Duodenal mucosa (tissue), 2 donors: Measurements from ENCODE around the gene CBLB.

Experiments used
- H3K27ac ChIP-seq: one replicate; pipeline ENCODE4 v1.7.0; 2013; ENCODE audit warnings: low read depth, low read length
- H3K27me3 ChIP-seq, 2 donors: one replicate each; pipeline ENCODE4 v1.7.0; 2013; ENCODE audit warnings: low read length in 2 of 2, control low read depth in 1 of 2; ENCODE audit not compliant: insufficient read depth in 2 of 2, control insufficient read depth in 1 of 2
- H3K36me3 ChIP-seq, 2 donors: one replicate each; pipeline ENCODE4 v1.7.0; 2013; ENCODE audit warnings: low read length in 2 of 2, control low read depth in 1 of 2; ENCODE audit not compliant: insufficient read depth in 2 of 2, control insufficient read depth in 1 of 2
- H3K4me1 ChIP-seq, 2 donors: one replicate each; pipeline ENCODE4 v1.7.0; 2013; ENCODE audit warnings: low read length in 2 of 2, control low read depth in 1 of 2; ENCODE audit not compliant: insufficient read depth in 2 of 2, control insufficient read depth in 1 of 2
- H3K4me3 ChIP-seq, 2 donors: one replicate each; pipeline ENCODE4 v1.7.0; 2013; ENCODE audit warnings: low read length in 2 of 2, low read depth in 1 of 2
- H3K9ac ChIP-seq, 2 donors: one replicate each; pipeline ENCODE4 v1.7.0; 2013; ENCODE audit warnings: low read length in 2 of 2, low read depth in 1 of 2
- H3K9me3 ChIP-seq, 2 donors: one replicate each; pipeline ENCODE4 v1.7.0; 2013; ENCODE audit warnings: low read length in 2 of 2, control low read depth in 1 of 2; ENCODE audit not compliant: control insufficient read depth in 1 of 2

Gene CBLB

DNA sequence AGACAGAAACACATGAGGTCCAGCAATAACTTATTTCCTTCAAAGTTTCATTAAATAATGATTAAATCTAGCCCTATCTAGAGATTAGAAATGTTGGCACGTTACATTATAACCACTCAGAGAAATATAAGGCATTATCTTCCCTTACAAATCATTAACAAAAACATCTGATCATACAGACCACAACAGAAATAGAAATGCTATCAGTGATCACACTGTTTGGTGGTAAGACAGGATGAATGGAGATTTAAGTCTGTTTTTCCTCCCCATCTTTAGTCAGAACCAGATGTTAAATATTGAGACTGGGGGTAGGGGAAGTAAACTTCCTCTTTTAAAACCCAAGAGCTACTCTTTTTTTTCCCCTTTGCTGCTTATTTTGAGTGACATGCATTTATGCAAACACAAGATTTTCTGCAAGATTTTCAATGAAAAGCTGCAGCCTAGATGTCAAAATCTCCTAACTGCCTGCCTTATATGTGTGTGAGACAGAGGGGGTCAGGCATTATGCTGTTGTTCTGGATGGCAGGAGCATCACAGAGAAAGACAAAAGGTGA is 70.4 kb downstream of the CBLB start:
- Histone ChIP-seq H3K4me3 (no peak overlapping the region), H3K36me3 (no peaks in the 10 kb centered on the region), H3K9ac (no peak overlapping the region), H3K4me1 (peaks cover 4 to 6% of the 10 kb centered on the region in 2 donors), H3K27me3 (no peaks in the 10 kb centered on the region), H3K27ac (no peak overlapping the region), H3K9me3 (peaks cover 0 to 3% of the 10 kb centered on the region in 2 donors)

DNA sequence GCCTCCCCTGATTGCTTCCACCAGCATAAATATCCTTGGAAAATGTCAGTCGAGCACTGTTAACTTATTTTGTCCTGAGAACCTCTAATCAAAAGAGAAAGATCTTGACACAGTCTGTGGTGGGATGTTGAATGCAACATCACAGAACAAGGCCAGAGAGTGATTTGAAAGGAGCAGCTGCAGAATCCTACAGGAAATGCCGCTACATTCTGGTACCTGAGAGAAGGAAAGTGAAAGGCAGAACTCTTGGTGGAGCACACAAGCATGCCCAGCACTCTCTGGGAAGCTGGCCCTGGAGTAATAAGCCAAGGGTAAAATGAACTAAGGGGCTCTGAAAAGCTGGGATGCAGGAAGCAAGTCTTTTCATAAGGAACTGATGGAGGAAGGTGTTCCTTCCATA is 75.8 kb downstream of the CBLB start:
- no peaks in the 10 kb centered on the region for H3K27me3 ChIP-seq
- no peak overlapping the region for H3K4me3 ChIP-seq
- H3K9ac ChIP-seq = no peak overlapping the region
- peaks cover 0 to 14% of the 10 kb centered on the region in 2 donors for H3K4me1 ChIP-seq
- H3K27ac ChIP-seq = no peak overlapping the region
- peaks cover 0 to 3% of the 10 kb centered on the region in 2 donors for H3K9me3 ChIP-seq
- no peaks in the 10 kb centered on the region for H3K36me3 ChIP-seq

DNA sequence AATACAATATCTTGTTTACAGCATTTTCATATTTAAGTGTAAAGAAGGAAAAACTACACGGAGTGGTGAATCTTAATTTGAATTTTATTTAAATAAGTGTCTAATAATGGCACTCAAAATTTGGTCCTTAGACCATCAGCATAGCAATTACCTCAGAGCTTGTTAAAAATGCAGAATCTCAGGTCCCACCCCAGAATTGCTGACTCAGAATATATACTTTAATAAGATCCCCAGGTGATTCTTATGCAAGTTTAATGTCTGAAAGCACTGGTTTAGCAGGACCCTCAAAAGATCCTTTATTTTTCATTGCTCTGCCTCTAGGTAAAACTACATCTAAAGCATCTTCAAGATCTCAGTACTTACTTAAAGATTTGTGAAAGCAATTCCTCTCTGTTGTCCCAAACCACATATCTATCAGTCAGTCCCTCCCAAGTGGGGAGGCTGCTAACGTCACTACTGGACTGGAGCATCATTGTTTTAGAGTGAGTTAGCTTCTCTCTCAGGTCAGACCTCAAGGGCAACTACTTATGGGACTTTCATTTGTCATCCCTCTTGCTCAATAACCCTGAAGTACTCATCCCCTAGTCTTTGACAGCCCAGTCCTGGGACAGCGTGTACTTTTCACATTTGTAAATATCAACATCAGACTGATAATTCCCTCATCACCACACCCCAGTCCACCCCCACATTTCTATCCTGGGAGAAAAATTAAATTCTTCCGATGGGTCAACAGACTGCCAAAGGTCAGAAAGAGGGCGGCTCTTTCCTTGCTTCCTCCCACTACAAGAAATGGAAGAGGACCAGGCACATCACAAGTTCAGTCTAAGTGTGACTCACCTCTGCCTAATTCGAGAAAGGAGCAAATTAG is 76.7 kb downstream of the CBLB start:
- no peaks in the 10 kb centered on the region for H3K36me3 ChIP-seq
- no peak overlapping the region for H3K9ac ChIP-seq
- no peaks in the 10 kb centered on the region for H3K27me3 ChIP-seq
- no peak overlapping the region for H3K27ac ChIP-seq
- peaks cover 0 to 3% of the 10 kb centered on the region in 2 donors for H3K9me3 ChIP-seq
- no peak overlapping the region for H3K4me3 ChIP-seq
- peaks cover 0 to 14% of the 10 kb centered on the region in 2 donors for H3K4me1 ChIP-seq

DNA sequence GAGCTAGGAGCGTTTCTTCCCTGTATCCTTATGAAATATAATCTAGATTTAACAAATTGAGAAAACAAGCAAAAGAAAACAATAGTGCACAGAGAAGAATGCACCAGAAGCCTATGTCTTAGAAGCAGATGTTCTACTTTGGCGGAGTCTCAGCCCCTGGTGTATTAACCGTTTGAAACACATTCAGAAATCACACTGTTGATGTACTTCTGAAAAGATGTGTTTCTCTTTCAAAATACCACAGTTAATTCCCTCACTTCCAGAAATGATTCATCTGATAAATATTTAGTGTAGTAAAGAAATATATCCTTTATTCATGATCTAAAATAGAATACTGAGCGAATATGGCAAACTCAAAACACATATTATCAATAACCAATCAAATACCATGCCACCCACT is 77.7 kb downstream of the CBLB start:
- H3K9ac ChIP-seq = no peak overlapping the region

DNA sequence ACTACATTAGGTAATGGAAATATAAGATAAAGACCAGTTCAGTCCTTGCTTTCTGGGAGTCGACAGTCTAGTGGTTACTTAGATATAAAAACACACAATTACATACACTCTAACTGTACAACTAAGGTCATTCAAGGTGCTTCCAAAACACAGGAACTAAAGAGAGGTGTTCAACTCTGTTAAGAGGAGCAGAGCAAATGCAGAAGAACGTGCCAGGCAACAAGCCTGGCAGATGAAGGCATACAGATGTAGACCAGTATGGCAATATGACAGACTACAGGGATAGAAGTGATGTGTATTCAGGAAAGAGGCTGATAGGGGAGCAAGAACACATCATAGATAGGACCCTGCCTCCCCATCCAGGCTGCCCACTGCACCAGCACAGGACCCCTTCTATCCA is 78.3 kb downstream of the CBLB start:
- no peaks in the 10 kb centered on the region for H3K27me3 ChIP-seq
- H3K4me1 ChIP-seq = peaks cover 0 to 14% of the 10 kb centered on the region in 2 donors
- H3K4me3 ChIP-seq = no peak overlapping the region
- H3K36me3 ChIP-seq = no peaks in the 10 kb centered on the region
- H3K27ac ChIP-seq = no peak overlapping the region
- no peaks in the 10 kb centered on the region for H3K9me3 ChIP-seq
- no peak overlapping the region for H3K9ac ChIP-seq

More for the DNA sequence above, 77.7 kb downstream of the CBLB start:
- Histone ChIP-seq H3K9me3 (peaks cover 0 to under 1% of the 10 kb centered on the region in 2 donors), H3K27ac (no peak overlapping the region), H3K36me3 (no peaks in the 10 kb centered on the region), H3K4me1 (peaks cover 0 to 14% of the 10 kb centered on the region in 2 donors), H3K4me3 (no peak overlapping the region), H3K27me3 (no peaks in the 10 kb centered on the region)

DNA sequence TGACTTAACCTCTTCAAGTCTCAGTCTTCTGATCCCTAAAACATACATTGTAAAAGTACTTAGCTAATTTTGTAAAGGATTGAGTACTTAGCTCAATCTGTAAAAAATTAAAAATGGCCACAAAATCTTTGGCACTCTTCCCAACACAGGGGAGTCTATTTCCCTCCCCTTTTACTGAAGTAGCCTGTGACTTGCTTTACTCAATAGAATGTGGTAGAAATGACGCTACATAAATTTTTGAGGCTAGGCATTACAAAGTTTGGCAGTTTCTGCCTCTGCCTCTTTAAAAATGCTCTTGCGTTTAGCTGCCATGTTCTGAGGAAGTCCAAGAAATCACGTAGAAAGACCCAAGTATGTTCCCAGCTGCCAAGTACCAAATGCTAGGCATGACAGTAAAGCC is 80.2 kb downstream of the CBLB start:
- Histone ChIP-seq H3K27me3 (no peaks in the 10 kb centered on the region), H3K36me3 (no peaks in the 10 kb centered on the region), H3K27ac (no peak overlapping the region), H3K4me1 (peaks cover 0 to 14% of the 10 kb centered on the region in 2 donors), H3K4me3 (no peak overlapping the region), H3K9ac (no peak overlapping the region), H3K9me3 (no peaks in the 10 kb centered on the region)

DNA sequence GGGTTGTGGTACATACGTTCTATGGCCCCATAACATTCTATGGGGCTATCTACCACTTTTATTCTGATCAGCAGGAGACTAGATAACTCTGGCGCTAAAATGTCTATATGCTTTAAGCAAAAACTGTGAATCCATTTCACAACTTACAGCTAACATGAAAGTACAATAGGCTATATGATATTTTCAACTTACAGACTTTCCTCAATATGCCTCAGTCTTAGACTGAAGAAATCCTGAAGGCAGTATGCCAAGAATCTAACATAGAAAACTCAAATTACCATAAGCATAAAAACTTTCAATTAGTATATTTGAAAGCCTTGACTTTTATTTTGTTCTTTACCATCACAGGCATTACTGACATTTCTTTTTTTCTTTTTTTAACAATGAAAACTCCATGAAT is 81.4 kb downstream of the CBLB start:
- Histone ChIP-seq H3K9ac (no peak overlapping the region), H3K9me3 (no peaks in the 10 kb centered on the region), H3K4me1 (peaks cover 0 to 6% of the 10 kb centered on the region in 2 donors), H3K36me3 (no peaks in the 10 kb centered on the region), H3K27me3 (no peaks in the 10 kb centered on the region), H3K4me3 (no peak overlapping the region), H3K27ac (no peak overlapping the region)

DNA sequence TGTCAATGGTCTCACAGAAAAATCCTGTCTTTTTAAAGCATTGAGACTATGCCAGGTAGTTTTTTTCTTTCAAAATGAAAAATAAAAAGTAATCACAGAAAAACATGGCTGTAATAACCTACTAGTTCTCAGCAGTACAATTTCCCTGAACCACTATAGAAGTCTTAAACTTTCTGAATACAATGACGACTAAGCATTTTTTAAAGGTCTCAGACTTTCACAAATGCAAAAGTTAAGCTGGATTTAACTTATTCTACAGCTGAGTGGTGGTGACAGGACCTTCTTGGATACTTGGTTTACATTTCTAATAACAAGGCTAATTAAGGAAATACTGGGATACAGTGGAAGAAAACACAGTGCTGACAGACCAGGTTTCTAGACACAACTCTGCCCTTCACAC is 81.8 kb downstream of the CBLB start:
- no peaks in the 10 kb centered on the region for H3K36me3 ChIP-seq
- no peak overlapping the region for H3K9ac ChIP-seq
- no peak overlapping the region for H3K4me3 ChIP-seq
- H3K4me1 ChIP-seq = peaks cover 0 to 6% of the 10 kb centered on the region in 2 donors
- H3K9me3 ChIP-seq = no peaks in the 10 kb centered on the region
- H3K27me3 ChIP-seq = no peaks in the 10 kb centered on the region
- H3K27ac ChIP-seq = no peak overlapping the region

DNA sequence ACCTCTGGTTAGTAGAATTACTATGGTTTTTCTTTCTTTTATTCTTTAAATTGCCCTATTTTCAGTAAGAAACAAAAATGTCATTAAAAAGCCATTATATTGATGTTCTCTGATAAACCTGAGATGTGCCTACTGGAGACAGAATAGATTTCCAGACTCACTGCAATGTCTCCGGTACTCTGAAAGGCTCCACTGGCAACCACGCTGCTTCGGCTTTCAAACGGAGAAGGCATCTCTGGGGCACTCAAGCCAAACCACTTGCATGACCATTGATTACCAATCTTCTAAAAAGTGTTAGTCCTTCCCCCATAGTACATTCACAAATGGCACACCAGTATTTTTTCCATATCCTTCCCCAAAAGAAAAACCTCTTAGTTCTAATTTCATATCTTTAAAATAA is 82.6 kb downstream of the CBLB start:
- Histone ChIP-seq H3K9me3 (no peaks in the 10 kb centered on the region), H3K27me3 (no peaks in the 10 kb centered on the region), H3K36me3 (no peaks in the 10 kb centered on the region), H3K9ac (no peak overlapping the region), H3K4me3 (no peak overlapping the region), H3K4me1 (peaks cover 0 to 6% of the 10 kb centered on the region in 2 donors), H3K27ac (no peak overlapping the region)

DNA sequence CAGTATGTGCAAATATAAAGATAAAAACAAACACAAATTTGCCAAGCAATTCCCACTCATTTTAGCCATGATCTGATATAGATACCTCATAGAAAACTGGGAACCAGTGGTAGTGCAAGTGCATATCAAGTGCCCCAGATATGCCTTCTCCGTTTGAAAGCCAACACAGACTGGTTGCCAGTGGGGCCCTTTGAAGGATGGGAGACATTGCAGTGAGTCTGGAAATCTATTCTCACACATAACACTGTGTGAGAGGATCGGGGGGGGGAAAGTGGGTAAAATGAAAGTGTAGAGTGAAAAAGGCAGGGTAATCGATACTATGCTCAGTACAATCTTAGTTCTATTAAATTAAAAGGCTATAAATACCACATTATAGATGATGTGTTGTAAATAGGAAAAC is 83.0 kb downstream of the CBLB start:
- no peak overlapping the region for H3K4me3 ChIP-seq
- H3K36me3 ChIP-seq = no peaks in the 10 kb centered on the region
- no peak overlapping the region for H3K27ac ChIP-seq
- H3K4me1 ChIP-seq = peaks cover 0 to 4% of the 10 kb centered on the region in 2 donors
- no peak overlapping the region for H3K9ac ChIP-seq
- H3K9me3 ChIP-seq = no peaks in the 10 kb centered on the region
- no peaks in the 10 kb centered on the region for H3K27me3 ChIP-seq
